Stomach (tissue), 9 donors: Measurements from ENCODE around the gene RYR3. TPM values are rescaled to one million over a fixed set of nuclear protein-coding genes. Genes with fewer than 3 reads are reported as not detected.
A peak's percentile ranks its signal among the peaks of the same experiment; 100 is the strongest.

ENCODE experiments used
- DNase-seq, 2 donors: peaks; one replicate each; pipeline versions ENCODE4 v3.0.0 to v3.0.0-alpha.2; 2013 to 2019
- H3K27ac ChIP-seq, 5 donors: fragments of 200-600 bp in 4 of 5; sonication (generic) in 4 of 5; one replicate each; pipeline ENCODE4 v1.5.1; 2013 to 2019; ENCODE audit warnings: mild to moderate bottlenecking in 1 of 5, moderate library complexity in 1 of 5
- H3K27me3 ChIP-seq, 3 donors: fragments of 200-600 bp; sonication (generic); one replicate each; pipeline ENCODE4 v1.5.1; 2017 to 2019; ENCODE audit warnings: mixed run types in 1 of 3
- H3K36me3 ChIP-seq, 4 donors: fragments of 200-600 bp; sonication (generic); 1 replicate in 3 of 4; 2 replicates in 1 of 4; pipeline ENCODE4 v1.5.1; 2016 to 2019
- H3K4me1 ChIP-seq, 4 donors: fragments of 200-600 bp; sonication (generic); one replicate each; pipeline ENCODE4 v1.5.1; 2016 to 2019
- H3K4me3 ChIP-seq, 4 donors: fragments of 200-600 bp; sonication (generic) in 3 of 4; one replicate each; pipeline ENCODE4 v1.5.1; 2016 to 2019; ENCODE audit warnings: mild to moderate bottlenecking in 1 of 4
- H3K9me3 ChIP-seq, 4 donors: fragments of 200-600 bp; sonication (generic); one replicate each; pipeline ENCODE4 v1.5.1; 2016 to 2019
- CTCF ChIP-seq, 7 experiments: fragments of 450-650 bp in 4 of 7; fragments of 200-600 bp in 3 of 7; sonication (generic) in 3 of 7; IDR thresholded peaks; one replicate each; pipeline ENCODE4 v1.5.1; 2016 to 2019; ENCODE audit warnings: antibody characterized with exemption in 7 of 7, control low read depth in 2 of 7, mild to moderate bottlenecking in 1 of 7
- EP300 ChIP-seq: sonication (generic); formaldehyde crosslinking; IDR thresholded peaks from one replicate; pipeline ENCODE4 v1.6.1; 2017; ENCODE audit warnings: antibody characterized with exemption
- POLR2A ChIP-seq, 4 donors: fragments of 450-650 bp; IDR thresholded peaks; one replicate each; pipeline ENCODE4 v1.6.1; 2016; ENCODE audit warnings: antibody characterized with exemption in 4 of 4, control low read depth in 2 of 4, mild to moderate bottlenecking in 1 of 4, moderate library complexity in 1 of 4
- POLR2AphosphoS5 ChIP-seq, 3 donors: sonication (generic); formaldehyde crosslinking; IDR thresholded peaks; one replicate each; pipeline ENCODE4 v1.6.1; 2016; ENCODE audit warnings: antibody characterized with exemption in 3 of 3
- WGBS, 5 donors: extraction: QIAGEN DNeasy Blood & Tissue Kit in 3 of 5; methylation state at CpG; one replicate each; pipeline versions ENCODE4 v1.1.5 to v1.1.7; 2013 to 2018; 5-methylcytosine and 5-hydroxymethylcytosine counted together
- intact Hi-C: fragments of 100-400 bp; cut with DNase I; formaldehyde crosslinking; loops from one replicate; pipeline ENCODE4 v1.15.1; 2023; ENCODE audit warnings: low total_unique reads
- polyA plus RNA-seq, 3 donors: library from polyadenylated mRNA; stranded (reverse); fragments of 200-250 nt; gene quantifications; one replicate each; pipeline ENCODE4 v1.2.3, GENCODE V29; 2013
- total RNA-seq, 5 donors: library from RNA; depleted of rRNA; stranded (reverse); fragments of >200 nt; gene quantifications; one replicate each; pipeline versions ENCODE4 v1.1.0 to v1.2.3, GENCODE V29; 2014 to 2016
- donor health status: healthy with polysubstance abuse.
- donor health status: Bipolar disorder and iron deficiency.
- donor health status: healthy.

The RYR3 gene
- total and polyA plus RNA-seq, 8 donors = 0.12 to 36.2 (median 4.0) TPM

GRCh38 chr15:33644304-33644703 lies 333.5 kb downstream of the RYR3 start:
- Histone ChIP-seq H3K36me3 (no peaks in the 10 kb centered on the region), H3K9me3 (no peaks in the 10 kb centered on the region), H3K27me3 (peaks cover 0 to 6% (median 5%) of the 10 kb centered on the region in 3 donors), H3K4me3 (no peak overlapping the region), H3K4me1 (no peaks in the 10 kb centered on the region), H3K27ac (no peak overlapping the region)
- 83 to 94% (median 87%) methylated on average over 9 of the region's 9 CpGs for WGBS, 5 donors
- intact Hi-C loops = no loop called here
- no peak for TF ChIP-seq CTCF (IDR thresholded peaks at IDR 0.05)
- no peak for TF ChIP-seq POLR2A (IDR thresholded peaks at IDR 0.05)
- TF ChIP-seq POLR2AphosphoS5 (IDR thresholded peaks at IDR 0.05) = no peak
- TF ChIP-seq EP300 = no peak
- DNase-seq = no peak

- WGBS, 5 donors = 39 to 74% (median 48%) methylated on average over 1 of the region's 1 CpG
- no peak overlapping the region for H3K4me3 ChIP-seq
- DNase-seq = no peak
- H3K9me3 ChIP-seq = no peaks in the 10 kb centered on the region
- H3K27me3 ChIP-seq = peaks cover 0 to 6% (median under 1%) of the 10 kb centered on the region in 3 donors
- intact Hi-C loops = no loop called here
- H3K4me1 ChIP-seq = no peaks in the 10 kb centered on the region
- TF ChIP-seq POLR2AphosphoS5 (IDR thresholded peaks at IDR 0.05) (no peak), CTCF (IDR thresholded peaks at IDR 0.05) (no peak)
- H3K36me3 ChIP-seq = no peaks in the 10 kb centered on the region
- H3K27ac ChIP-seq = no peak overlapping the region
Observed at GRCh38 chr15:33646744-33647143, 336.0 kb downstream of the RYR3 start.

GRCh38 chr15:33649217-33649933 lies 338.6 kb downstream of the RYR3 start:
- Histone ChIP-seq H3K36me3 (no peaks in the 10 kb centered on the region), H3K27me3 (peaks cover 0 to 6% (median 0%) of the 10 kb centered on the region in 3 donors), H3K27ac (no peak overlapping the region), H3K4me3 (no peak overlapping the region), H3K4me1 (no peaks in the 10 kb centered on the region), H3K9me3 (no peaks in the 10 kb centered on the region)
- no peak for TF ChIP-seq EP300
- no peak for TF ChIP-seq POLR2AphosphoS5 (IDR thresholded peaks at IDR 0.05)
- no peak for TF ChIP-seq POLR2A (IDR thresholded peaks at IDR 0.05)
- no peak for TF ChIP-seq CTCF (IDR thresholded peaks at IDR 0.05)
- intact Hi-C loops = no loop called here
- DNase-seq = no peak
- WGBS, 5 donors = 74 to 84% (median 80%) methylated on average over 9 of the region's 9 CpGs

GRCh38 chr15:33654860-33655259 lies 344.1 kb downstream of the RYR3 start:
- WGBS, 5 donors = 48 to 68% (median 53%) methylated on average over 3 of the region's 3 CpGs

More at GRCh38 chr15:33654860-33655259, 344.1 kb downstream of the RYR3 start:
- Histone ChIP-seq H3K9me3 (no peaks in the 10 kb centered on the region), H3K4me3 (no peak overlapping the region), H3K36me3 (no peaks in the 10 kb centered on the region), H3K27ac (no peak overlapping the region), H3K27me3 (no peaks in the 10 kb centered on the region), H3K4me1 (no peaks in the 10 kb centered on the region)
- peak in 1 of 2 donors; percentile 5 for DNase-seq
- intact Hi-C loops = no loop called here
- TF ChIP-seq POLR2A (IDR thresholded peaks at IDR 0.05) (no peak), CTCF (IDR thresholded peaks at IDR 0.05) (no peak), EP300 (no peak), POLR2AphosphoS5 (IDR thresholded peaks at IDR 0.05) (no peak)
